K562 (cell line): ENCODE data around the gene ATXN2L. TPM values are rescaled to one million over a fixed set of nuclear protein-coding genes. Genes with fewer than 3 reads are reported as not detected.

Experiments
- ATF4 ChIP-seq: fragments of 450-650 bp; formaldehyde crosslinking; IDR thresholded peaks from 2 replicates; pipeline ENCODE4 v1.4.0; 2022; ENCODE audit warnings: mild to moderate bottlenecking, moderate library complexity
- BDP1 ChIP-seq: IDR thresholded peaks from 3 replicates; pipeline ENCODE4 v1.6.1; 2011; ENCODE audit not compliant: insufficient read length, insufficient read depth
- BMI1 ChIP-seq: fragments of 150-350 bp; IDR thresholded peaks from 2 replicates; pipeline ENCODE4 v1.6.1; 2014; ENCODE audit warnings: low read length
- CHCHD3 ChIP-seq: fragments of 250-450 bp; sonication (Bioruptor Pico); IDR thresholded peaks from 2 replicates; pipeline ENCODE4 v2.1.2; 2022; ENCODE audit warnings: mild to moderate bottlenecking
- HDAC1 ChIP-seq, 2 experiments: fragments of 450-650 bp; IDR thresholded peaks; 2 replicates each; pipeline ENCODE4 v1.6.1; 2016 to 2017; ENCODE audit warnings: inconsistent platforms in 1 of 2, mild to moderate bottlenecking in 1 of 2, moderate library complexity in 1 of 2
- HDAC2 ChIP-seq: fragments of 450-650 bp; IDR thresholded peaks from 2 replicates; pipeline ENCODE4 v1.6.1; 2016; ENCODE audit warnings: mild to moderate bottlenecking
- JUND ChIP-seq, 2 experiments: IDR thresholded peaks; 2 replicates in 1 of 2; 3 replicates in 1 of 2; pipeline ENCODE4 v1.6.1; 2011; ENCODE audit warnings: borderline replicate concordance in 2 of 2, low read depth in 2 of 2, low read length in 2 of 2, improper control_type of control experiment in 1 of 2, missing biosample characterization in 1 of 2, missing genetic modification characterization in 1 of 2, missing genetic modification reagents in 1 of 2
- KDM5B ChIP-seq: fragments of 200-600 bp; sonication (generic); IDR thresholded peaks from 2 replicates; pipeline ENCODE4 v1.6.1; 2012; ENCODE audit warnings: low read depth, mild to moderate bottlenecking, moderate library complexity, low read length, control low read depth, inconsistent platforms; ENCODE audit not compliant: insufficient replicate concordance
- MED1 ChIP-seq: sonication (generic); formaldehyde crosslinking; IDR thresholded peaks from 2 replicates; pipeline ENCODE4 v1.8.1; 2023; ENCODE audit warnings: missing genetic modification reagents, borderline replicate concordance
- NCOR1 ChIP-seq: fragments of 450-650 bp; IDR thresholded peaks from 2 replicates; pipeline ENCODE4 v1.6.1; 2016; ENCODE audit warnings: mild to moderate bottlenecking, moderate library complexity
- NFE2L1 ChIP-seq: fragments of 450-650 bp; IDR thresholded peaks from 2 replicates; pipeline ENCODE4 v1.6.1; 2016; ENCODE audit warnings: missing genetic modification characterization, low read depth, mild to moderate bottlenecking, missing compliant biosample characterization, moderate library complexity, borderline replicate concordance
- NR3C1 ChIP-seq: sonication (generic); formaldehyde crosslinking; IDR thresholded peaks from 2 replicates; pipeline ENCODE4 v1.8.1; 2022; ENCODE audit warnings: missing genetic modification reagents
- SAFB ChIP-seq: fragments of 200-400 bp; formaldehyde crosslinking; IDR thresholded peaks from 2 replicates; pipeline ENCODE4 v1.6.1; 2017; ENCODE audit warnings: low read depth, low read length, borderline replicate concordance
- SNAPC5 ChIP-seq: fragments of 250-450 bp; sonication (Bioruptor Pico); IDR thresholded peaks from 2 replicates; pipeline ENCODE4 v1.8.0; 2021; ENCODE audit warnings: moderate library complexity, mild to moderate bottlenecking, inconsistent platforms
- TFAP4 ChIP-seq: sonication (generic); formaldehyde crosslinking; IDR thresholded peaks from 2 replicates; pipeline ENCODE4 v1.8.0; 2022; ENCODE audit warnings: missing genetic modification reagents, mild to moderate bottlenecking, moderate library complexity, borderline replicate concordance
- ZFP30 ChIP-seq: fragments of 250-450 bp; sonication (Bioruptor Pico); IDR thresholded peaks from 2 replicates; pipeline ENCODE4 v1.8.0; 2022; ENCODE audit warnings: moderate library complexity, mild to moderate bottlenecking, inconsistent platforms, borderline replicate concordance
- ZKSCAN3 ChIP-seq: fragments of 250-450 bp; sonication (Bioruptor Pico); IDR thresholded peaks from 2 replicates; pipeline ENCODE4 v1.4.0; 2020
- ZNF140 ChIP-seq: fragments of 250-450 bp; sonication (Bioruptor Pico); IDR thresholded peaks from 2 replicates; pipeline ENCODE4 v1.8.0; 2021; ENCODE audit warnings: moderate library complexity, mild to moderate bottlenecking, inconsistent platforms
- ZNF212 ChIP-seq: fragments of 450-650 bp; formaldehyde crosslinking; IDR thresholded peaks from 2 replicates; pipeline ENCODE4 v1.4.0; 2020; ENCODE audit warnings: mild to moderate bottlenecking
- ZNF217 ChIP-seq: sonication (generic); formaldehyde crosslinking; IDR thresholded peaks from 2 replicates; pipeline ENCODE4 v1.8.0; 2022; ENCODE audit warnings: mild to moderate bottlenecking, missing genetic modification reagents
- ZNF354B ChIP-seq: fragments of 250-450 bp; sonication (Bioruptor Pico); IDR thresholded peaks from 2 replicates; pipeline ENCODE4 v1.4.0; 2020
- ZNF395 ChIP-seq: fragments of 200-800 bp; sonication (Bioruptor generic); IDR thresholded peaks from 2 replicates; pipeline ENCODE4 v1.6.1; 2017; ENCODE audit warnings: missing genetic modification characterization, missing compliant biosample characterization
- ZNF431 ChIP-seq: sonication (generic); formaldehyde crosslinking; IDR thresholded peaks from 2 replicates; pipeline ENCODE4 v1.8.0; 2022; ENCODE audit warnings: mild to moderate bottlenecking, missing genetic modification reagents
- ZNF57 ChIP-seq: fragments of 450-650 bp; formaldehyde crosslinking; IDR thresholded peaks from 2 replicates; pipeline ENCODE4 v1.4.0; 2020; ENCODE audit warnings: mild to moderate bottlenecking, moderate library complexity
- polyA plus RNA-seq, 8 experiments: library from polyadenylated mRNA; depleted of rRNA in 4 of 8; stranded (reverse) in 5 of 8; unstranded in 3 of 8; fragments of >200 nt; fragmentation: Nextera tagmentation in 2 of 8; fragmentation: Illumina TruSeq in 1 of 8; extraction: Ambion mirVana in 2 of 8; extraction: Trizol in 1 of 8; gene quantifications; 2 replicates each; pipeline versions ENCODE4 v1.2.1 to v1.2.3, GENCODE V29; 2011 to 2014; ENCODE audit warnings: inconsistent platforms in 1 of 8, missing spikeins in 1 of 8
- total RNA-seq, 7 experiments: library from RNA; depleted of rRNA in 6 of 7; stranded (reverse); fragments of >200 nt in 6 of 7; fragmentation: Illumina TruSeq in 2 of 7; extraction: Trizol in 2 of 7; gene quantifications; 2 replicates each; pipeline versions ENCODE4 v1.2.1 to v1.2.3, GENCODE V29; 2011 to 2021; ENCODE audit warnings: low replicate concordance in 1 of 7

The ATXN2L gene
- total and polyA plus RNA-seq, 9 of the 15 experiments (the other 6 are each of a cell fraction or from before 2014, with no cell fraction given), result 3.8 to 280 (median 37.2) TPM

- TF ChIP-seq ATF4 (CRISPR knock-in tag), result peak; percentile 52; the same call in 1 of the 2 replicates
- no peak for TF ChIP-seq MED1 (CRISPR knock-in tag)
- TF ChIP-seq NCOR1, result peak; percentile 29
- TF ChIP-seq SAFB, result peak; percentile 89
- TF ChIP-seq ZNF395 (CRISPR knock-in tag), result peak; percentile 91
- TF ChIP-seq ZKSCAN3 (CRISPR knock-in tag), result no peak
- TF ChIP-seq HDAC2, result no peak
- TF ChIP-seq NR3C1, result no peak
- TF ChIP-seq ZNF57 (CRISPR knock-in tag), result no peak
- no peak for TF ChIP-seq SNAPC5 (CRISPR knock-in tag)
- TF ChIP-seq ZFP30, result no peak
- no peak for TF ChIP-seq NFE2L1 (tag)
- TF ChIP-seq BDP1, result no peak
- 0 out of 2 replicates have a peak, but pooled peaks have one; percentile 48 for TF ChIP-seq ZNF212
- no peak for TF ChIP-seq ZNF354B (CRISPR knock-in tag)
- no peak for TF ChIP-seq BMI1
- TF ChIP-seq ZNF217 (CRISPR knock-in tag), result no peak
- no peak for TF ChIP-seq ZNF140 (CRISPR knock-in tag)
- no peak for TF ChIP-seq ZNF431 (CRISPR knock-in tag)
- peak; percentile 82; the same call in 1 of the 2 replicates for TF ChIP-seq TFAP4
- TF ChIP-seq KDM5B, result peak; percentile 63
- no peak for TF ChIP-seq CHCHD3 (CRISPR knock-in tag)
- peak; percentile 61 for TF ChIP-seq JUND (IDR thresholded peaks at IDR 0.05; ENCODE audit: borderline replicate concordance, low read depth, low read length)
- peak; percentile 73; the same call in 1 of the 3 replicates for TF ChIP-seq JUND (tag; IDR thresholded peaks at IDR 0.05; ENCODE audit: borderline replicate concordance, low read depth, low read length)
- peak in 1 of 2 experiments; percentile 82; a peak in 2 of 4 replicates for TF ChIP-seq HDAC1 (IDR thresholded peaks at IDR 0.05)
Measured at GRCh38 chr16:28822520-28823290, at the start of gene ATXN2L (continued).
